GM21825 (cell line): ENCODE data around the gene SLC41A3.

Experiments
- ATAC-seq: cut with Tn5 transposase; IDR thresholded peaks from one replicate; pipeline ENCODE4 v1.9.1; 2021; ENCODE audit warnings: mild to moderate bottlenecking, moderate library complexity; ENCODE audit not compliant: unreplicated experiment

Gene SLC41A3

DNA sequence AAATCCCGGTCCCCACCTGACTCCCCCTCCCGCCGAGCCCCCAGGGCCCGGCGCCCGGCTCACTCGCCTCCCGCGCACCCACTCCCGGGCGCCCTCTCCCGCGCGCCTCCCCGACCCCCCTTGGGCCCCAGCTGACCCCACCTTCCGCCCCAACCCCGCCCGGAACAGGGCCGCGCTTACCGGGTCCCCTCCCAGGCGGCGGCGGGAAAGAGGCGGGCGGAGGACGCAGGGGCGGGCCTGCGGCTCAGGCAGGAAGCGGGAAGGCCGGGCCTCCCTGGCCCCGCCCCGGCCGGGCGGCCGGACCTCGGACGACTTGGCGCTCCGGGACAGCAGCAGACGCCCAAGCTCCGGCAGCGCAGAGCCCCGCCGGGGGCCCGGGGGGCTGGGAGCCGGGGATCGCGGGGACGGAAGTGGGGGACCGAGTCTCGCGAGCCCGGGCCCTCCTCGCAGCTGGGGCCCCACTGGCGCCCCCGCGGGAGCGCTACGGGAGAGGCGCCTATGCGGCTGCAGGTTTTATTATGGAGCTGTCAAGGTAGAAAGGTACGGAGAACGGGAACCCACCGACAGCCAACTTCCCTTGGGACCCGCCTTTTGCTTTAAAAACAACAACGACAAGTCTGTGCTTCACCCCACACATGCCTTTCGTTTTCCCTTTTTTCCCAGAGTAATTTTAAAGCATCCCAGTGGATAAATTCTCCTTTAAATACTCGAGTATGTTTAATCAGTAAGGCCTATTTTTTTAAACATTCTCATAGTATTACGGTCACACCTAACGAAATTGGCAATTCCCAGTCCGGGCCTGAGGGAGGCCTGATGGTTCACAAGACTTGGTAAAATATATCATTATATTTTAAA is at the start of gene SLC41A3:
Gene SLC41A3, minus strand, starts transcription at position 212 of the 855 bp plus-strand sequence. CDS start 15,905 bp downstream, outside the sequence.
- peak; percentile 96 for ATAC-seq

DNA sequence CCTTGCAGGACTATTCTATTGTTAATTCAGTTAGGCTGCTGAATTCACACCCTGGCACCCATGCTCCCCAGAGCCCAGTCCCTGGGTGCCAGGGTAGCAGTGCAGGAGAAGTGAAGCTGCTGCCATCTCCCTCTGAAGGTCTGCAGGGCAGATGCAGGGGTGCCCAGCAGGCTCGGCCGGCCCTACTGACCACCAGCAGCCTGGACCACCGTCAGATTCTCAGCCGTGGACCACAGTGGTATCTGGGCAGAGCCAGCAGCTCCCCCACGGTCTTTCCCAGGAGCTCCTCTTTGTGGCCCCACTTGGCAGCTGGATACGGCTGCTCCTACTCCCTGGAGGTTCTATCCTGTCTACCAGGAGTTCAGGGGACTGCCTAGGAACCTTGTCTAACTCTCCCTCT is 49.7 kb upstream of the SLC41A3 start:
- ATAC-seq, result no peak

DNA sequence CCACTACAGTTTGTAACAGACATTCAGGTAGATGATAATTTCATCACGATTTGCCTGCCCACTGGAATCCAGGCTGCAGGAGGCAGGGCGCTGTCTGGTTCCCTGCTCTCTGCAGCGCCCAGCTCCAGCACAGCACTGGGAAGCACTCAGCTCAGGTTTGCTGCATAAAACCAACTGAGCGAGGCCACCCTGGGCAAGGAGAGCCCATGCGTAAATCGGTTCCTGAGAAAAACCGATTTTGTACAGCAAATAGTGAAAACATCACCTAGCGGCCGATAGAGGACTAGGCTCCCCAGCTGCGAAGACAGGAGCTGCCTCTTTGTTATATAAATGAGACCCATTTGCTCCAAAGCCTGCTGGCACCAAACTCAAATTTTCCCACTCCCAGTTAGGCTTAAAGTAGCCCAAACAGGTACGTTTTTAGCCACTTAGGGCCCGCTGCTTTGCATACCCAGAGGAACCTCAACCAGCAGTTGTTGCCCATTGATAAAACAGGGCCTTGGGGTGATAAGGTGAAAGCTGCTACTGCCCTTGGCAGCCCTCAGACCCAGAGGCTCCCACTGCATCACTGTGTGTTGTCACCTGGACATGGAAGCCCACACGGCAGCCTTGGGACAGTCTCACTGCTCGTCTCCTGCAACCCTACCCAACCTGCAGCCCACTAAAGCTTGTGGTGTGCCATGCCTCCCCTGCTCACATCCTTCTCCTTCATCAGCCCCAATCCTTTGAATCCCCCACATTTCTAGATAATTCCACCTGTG is 49.0 kb upstream of the SLC41A3 start:
- ATAC-seq, result no peak

DNA sequence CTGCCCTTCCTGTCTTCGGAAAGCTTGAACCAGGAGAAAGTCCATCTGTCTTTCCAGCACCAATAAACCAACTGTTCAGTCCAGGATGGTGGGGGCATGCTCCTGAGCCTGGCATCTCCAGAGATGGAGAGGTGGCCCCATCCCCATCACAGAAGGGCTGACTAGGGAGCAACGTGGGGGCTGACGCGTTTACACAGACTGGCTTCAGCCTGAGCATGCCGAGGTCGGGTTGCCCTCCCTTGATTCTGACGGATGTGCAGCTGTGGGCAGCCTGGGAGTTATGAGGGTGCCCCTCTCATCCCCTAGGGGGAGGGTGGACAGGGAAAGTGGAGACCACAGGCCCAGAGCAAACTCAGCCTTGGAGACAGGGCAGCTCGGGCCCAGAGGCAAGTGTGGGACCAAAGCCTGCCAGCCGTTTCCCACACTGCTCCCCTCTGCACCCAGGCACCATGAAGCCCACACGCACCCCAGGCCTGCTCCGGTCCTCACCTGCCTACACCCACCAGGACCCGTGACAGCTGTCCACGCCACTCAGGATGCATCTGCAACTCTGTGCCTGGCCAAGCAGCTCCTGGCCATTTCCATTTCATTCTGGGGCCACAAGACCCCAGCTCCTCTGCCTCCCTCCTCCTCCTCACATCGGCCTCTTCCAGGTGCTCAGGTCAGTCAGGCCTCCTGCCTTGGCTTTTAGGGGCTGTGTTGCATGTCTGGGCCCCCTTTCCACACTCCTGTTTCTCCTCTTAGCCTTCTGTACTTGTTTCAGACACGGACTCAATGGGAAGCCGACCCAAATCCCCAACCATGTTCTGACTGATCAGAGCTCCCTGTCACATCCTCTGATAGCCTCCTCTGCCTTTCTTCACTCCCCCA is 48.2 kb upstream of the SLC41A3 start:
- ATAC-seq, result no peak

DNA sequence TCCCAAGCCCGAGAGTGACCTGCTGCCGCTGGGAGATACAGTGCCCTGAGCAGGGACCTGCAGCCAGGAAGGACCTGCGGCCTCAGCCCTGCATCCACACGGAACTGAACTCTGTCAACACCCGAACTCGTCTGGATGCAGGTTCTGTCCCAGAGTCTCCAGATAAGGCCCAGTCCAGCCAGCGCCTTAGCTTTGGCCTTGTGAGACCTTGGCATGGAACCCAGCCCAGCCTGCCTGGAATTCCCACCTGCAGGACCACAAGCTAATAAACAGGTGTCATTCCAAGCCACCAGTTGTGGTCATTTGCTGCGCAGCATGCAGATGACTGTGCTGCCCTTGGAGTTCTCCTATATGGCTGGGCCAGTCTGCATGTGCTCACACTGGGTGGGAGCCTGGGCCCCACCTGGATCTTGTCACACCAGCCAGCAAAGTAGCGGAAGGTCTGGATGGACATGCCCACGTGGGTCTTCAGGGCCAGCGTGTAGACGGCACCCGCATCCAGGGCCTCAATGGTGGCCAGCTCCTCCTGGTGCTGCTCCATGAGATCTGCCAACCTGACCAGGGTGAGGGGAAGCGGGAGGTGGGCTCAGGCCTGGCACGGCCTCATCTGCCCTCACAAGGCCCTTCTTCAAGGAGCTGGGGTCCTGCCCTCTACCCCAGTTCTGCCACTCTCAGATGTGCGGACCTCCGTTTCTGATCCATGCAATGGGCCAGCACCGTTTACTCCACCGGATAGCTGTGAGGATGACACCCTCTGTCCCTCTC is 47.2 kb upstream of the SLC41A3 start:
- no peak for ATAC-seq

DNA sequence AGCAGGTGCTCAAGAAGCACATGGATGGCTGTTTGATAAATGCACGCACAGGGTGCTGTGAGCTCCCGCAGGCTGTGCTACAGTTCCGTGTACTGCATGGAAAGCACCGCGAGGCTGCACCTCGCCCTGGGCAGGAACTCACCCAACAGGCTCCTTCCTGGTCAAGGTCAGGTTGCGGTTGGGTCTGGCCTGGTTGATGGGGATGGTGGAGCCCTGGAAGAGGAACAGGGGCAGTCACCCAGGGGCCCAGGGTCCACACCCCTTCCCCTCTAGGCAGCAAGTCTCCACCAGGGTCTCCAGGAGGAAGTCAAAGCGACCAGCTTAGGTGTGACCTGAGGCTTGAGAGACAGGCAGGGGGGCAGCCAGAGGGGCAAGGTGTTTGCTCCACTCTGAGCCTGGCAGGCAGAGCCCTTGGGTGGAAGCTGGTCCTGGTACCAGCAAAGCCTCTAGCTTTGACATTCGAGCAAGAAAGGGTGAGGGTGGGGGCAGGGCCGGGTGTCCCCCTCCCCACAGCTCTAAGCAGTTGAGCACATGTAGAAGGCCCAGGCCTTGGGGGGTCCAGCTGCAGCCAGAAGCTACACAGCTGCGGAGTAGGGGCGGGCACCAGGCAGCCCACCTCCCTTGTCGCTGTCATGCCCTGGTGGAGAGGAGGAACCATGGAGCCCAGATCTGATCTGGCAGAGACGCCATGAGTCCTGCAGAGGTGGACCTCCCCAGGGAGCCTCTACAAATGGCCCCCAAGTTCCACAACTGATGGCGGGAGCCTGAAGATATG is 46.3 kb upstream of the SLC41A3 start:
- ATAC-seq, result no peak

DNA sequence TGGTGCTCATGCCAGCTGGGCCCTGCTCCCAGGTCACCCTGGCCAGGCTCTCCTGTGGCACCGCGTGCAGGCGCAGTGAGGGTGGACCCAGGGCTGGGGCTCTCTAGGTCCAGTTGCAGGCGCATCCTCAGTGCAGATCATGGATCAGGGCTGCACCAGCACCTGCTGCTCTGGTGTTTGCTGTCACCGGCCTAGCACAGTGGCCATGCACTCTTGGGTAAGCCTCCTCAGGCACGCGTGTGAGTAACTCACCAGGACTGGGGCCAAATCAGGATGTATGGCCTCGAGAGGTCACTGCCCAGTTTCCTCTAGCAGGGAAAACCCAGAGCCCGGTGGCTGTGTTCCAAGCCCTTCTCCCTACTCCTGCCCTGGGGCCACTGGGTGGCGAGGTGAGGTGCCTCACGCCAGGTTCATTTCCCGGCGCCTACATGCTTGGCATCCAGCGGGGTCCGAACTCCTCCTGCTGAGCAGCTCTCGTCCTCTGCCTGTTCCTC is 45.5 kb upstream of the SLC41A3 start:
- no peak for ATAC-seq

DNA sequence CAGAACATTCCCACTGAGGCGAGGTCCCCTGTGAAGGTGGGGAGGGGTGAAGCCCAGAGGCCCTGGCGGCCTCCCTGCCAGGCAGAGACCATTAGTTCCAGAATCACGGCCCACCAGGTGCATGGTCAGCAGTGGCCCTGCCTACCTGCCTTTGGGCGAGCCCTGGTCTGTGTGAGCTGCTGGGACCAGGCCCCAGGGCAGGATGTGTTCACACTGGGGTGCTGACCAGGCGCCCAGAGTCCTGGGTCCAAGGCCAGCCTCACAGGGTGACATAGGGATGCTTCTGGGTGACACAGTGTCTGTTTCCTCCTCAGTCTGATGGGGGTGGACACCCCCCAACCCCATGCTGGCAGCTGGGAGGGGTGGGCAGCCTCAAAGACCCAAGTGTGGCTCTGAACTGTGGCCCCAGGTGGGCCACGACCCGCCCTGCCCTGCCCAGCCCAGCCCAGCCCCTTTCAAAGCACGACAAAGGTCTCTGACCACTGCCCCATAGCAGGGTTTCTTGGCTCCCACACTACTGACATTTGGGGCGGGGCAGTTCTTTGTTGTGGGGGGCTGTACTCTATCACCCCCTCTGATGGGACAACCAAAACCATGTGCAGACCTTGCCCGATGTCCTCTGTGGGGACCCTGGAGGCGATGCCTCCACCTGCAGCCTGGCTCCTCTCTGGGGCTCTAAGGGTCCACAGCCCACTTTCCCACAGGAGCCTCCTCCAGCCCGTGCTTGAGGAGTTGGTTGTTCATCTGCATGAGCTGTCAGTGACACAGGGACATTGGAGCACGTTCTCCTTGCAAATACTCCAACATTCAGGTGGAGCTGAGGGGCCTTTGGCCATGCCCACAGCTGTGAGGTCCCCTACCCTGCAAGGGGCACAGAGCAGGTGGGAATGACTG is 44.8 kb upstream of the SLC41A3 start:
- no peak for ATAC-seq

DNA sequence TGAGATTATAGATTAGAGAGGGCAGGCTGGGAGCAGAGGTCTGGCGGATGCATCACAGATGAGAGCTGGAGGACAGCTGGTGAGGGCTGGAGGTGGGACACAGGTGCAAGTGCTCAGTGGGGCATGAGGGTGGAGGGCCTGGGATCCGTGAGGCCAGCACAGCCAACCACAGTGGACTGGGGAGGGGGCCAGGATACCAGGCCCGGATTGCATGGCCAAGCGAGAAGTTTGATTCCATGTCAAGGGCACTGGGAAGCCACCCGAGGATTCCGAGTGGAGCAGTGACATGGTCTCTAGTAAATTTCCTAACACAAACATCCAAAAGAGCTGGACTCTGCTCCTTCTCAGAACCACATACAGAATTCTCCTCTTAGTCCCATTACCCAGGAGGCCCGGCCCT is 44.0 kb upstream of the SLC41A3 start:
- no peak for ATAC-seq

DNA sequence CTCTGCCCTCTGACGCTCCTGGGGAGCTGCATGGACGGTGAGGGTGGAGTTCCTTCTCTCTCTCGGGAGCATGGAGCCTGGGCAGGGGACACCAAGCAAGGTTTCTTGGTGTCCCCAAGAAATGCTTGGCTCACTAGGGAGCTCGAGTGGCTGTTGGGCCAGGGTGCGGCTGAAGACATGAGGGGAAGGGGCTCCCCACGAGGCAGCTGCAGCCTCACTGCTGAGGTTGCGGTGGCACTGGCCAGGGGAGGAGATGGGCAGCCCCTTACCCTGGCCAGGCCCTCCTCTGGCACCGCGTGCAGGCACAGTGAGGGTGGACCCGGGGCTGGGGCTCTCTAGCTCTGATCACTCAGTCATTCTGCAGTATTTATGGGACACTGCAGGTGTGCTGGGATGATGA is 43.5 kb upstream of the SLC41A3 start:
- no peak for ATAC-seq

DNA sequence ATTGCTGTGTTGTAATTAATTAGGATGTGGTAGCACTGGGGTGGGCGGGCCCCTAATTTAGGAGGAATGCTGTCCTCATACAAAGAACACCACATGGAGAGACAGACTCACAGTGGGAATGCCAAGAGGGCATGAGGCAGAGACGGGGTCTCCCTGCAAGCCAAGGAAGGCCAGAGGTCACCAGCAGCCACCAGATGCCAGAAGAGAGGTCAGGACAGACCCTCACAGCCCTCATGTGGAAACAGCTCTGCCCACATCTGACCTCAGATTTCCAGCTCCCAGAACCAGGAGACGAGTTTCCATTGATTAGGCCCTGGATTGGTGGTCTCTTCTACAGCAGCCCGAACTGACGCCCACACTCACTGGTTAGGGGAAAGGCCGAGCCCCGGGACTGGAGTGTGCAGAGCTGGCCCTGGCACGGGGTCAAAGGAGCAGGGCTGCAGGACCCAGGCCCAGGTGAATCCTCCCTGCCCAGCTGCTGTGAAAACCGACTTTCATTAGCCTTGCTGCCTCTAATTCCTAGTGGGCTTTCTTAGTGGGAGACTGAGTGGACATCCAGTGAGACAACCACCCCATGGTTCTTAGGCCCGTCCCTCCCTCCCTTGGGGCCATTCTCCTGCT is 43.0 kb upstream of the SLC41A3 start:
- ATAC-seq, result no peak

DNA sequence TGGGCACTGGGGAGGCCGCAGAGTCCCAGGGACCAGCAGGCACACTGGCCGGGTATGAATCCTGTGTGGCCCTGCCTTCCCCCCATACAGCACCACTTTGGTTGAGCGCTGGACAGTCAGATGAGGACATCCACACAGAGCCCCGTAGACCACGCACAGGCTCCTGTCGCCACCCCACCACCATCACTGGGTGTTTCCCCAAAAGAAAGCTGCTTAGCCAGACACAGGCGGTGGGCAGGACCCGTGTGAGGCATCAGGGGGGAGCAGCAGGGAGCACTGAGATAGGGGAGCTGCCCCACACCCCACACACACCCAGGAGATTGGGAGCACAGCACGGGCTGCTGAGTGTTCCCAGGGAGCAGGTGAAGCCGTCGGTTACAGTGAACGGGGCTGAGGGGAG is 42.4 kb upstream of the SLC41A3 start:
- ATAC-seq, result no peak

DNA sequence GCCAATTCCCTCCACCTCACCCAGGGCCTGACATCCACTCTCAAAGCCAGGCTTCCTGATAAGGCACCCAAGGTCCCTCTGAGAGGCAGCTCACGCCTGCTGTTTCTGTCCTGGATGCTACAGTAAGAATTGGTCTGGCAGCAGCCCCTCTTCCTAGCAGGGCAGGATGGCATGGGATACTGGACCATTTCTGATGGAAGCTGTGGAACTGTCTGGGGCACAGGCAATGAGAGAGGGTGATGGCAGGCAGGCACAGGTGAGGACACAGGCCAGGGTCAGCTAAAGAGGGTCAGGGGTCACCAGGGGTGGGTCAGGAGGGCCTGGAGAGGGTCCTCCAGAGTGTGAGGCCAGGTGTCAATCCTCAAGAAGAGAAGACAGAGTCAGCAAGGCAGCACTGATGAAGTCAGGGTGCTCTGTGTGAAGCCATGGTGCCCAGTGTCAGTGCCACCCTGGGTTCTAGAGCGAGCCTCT is 41.9 kb upstream of the SLC41A3 start:
- no peak for ATAC-seq

DNA sequence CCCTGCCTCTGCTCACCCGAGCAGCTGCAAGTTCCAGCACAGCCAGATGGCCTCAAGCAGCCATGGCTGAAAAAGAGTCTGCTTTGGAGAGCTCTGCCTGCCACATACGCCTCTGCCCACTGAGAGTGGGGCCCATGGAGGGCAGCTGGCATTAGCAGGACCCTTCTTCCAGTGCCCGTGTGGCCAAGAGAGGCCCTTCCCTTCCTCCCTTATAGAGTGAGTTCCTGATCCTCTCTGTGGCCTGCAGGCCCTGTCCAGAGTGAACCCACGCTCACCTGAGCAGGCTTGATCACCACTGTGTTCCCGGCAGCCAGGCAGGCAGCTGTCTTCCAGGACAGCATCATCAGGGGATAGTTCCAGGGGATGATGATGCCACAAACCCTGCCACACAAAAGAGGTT is 41.4 kb upstream of the SLC41A3 start:
- ATAC-seq, result no peak

DNA sequence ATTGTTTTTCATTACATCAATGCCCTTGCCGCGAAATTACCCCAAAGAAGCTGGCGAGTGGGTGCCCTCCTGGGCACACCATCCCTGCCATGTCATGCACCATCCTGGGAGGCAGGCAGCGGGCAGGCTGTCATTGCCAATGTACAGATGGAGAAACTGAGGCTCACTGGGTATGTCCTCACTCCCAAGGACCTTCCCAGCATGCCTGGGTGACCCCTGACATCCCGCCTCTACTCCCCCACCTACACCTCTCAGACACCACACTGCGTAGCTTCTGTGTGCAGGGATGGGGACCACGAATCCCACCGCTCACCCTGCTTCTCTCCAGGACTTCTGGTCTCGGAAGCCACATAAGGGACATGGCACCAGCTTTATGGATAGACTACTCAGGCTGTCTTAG is 41.0 kb upstream of the SLC41A3 start:
- ATAC-seq, result no peak

DNA sequence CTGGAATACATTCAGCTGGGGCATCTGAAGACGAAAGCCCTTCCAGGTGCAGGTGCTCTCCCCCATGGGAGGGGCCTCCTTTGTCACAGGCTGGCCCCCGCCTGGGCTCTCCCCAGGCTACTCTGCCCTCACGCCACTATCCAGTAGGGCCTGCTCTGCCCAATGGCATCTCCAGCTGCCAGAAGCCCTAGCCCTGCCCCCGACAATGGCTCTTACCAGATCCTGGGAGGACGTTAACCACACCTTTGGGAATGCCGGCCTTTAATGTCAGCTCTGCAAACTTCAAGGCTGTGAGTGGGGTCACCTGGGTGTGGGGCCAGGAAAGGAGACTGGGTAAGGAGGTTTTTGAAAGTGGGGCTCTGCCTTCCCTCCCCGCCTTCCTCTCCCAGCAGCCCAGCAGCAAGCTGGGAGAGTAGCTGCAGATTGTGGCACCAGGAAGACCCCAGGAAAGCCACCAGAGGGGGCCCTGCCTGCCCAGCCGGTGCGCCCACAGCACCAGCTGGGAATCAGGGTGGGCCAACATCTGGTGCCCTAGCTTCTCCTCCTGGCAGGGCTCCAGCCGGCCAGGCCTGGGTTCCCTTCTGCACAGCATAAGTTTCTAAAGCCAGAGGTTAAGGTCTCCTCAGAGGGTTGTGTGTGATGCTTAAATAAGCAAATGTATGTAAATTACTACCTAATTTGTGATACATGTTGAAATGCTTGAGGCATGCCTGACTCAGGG is 40.4 kb upstream of the SLC41A3 start:
- no peak for ATAC-seq

DNA sequence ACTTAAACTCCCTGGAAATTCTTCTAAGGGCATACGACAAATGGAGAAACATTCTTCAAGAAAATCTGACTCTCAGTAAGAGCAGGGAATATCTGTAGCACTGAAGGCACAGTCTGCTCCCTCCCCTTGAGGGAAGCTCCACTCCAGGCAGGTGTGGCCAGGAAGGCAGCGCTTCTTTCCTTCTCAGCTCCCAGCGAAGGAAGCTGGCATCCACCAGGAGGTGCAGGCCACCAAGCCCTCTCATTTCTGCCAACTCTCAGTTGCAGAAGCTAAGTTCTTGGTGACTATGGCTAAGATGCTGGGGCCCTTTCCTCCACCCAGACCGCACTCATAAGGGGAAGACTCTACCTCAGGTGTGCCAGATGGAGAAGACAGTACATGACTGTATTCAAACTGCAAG is 37.7 kb upstream of the SLC41A3 start:
- ATAC-seq, result no peak
